Effector memory CD4-positive, alpha-beta T cell (primary cell): ENCODE measurements around the gene TFEB.

Experiments
- DNase-seq, 3 donors: peaks; one replicate each; pipeline ENCODE4 v3.0.0-alpha.2; 2020
- H3K27ac ChIP-seq: 2 replicates; pipeline ENCODE4 v1.7.0; 2013; ENCODE audit warnings: mild to moderate bottlenecking, low read length, moderate library complexity; ENCODE audit not compliant: insufficient read depth, poor library complexity, severe bottlenecking
- H3K27me3 ChIP-seq: replicated peaks from 2 replicates; pipeline ENCODE4 v1.7.0; 2013; ENCODE audit warnings: mild to moderate bottlenecking, low read length; ENCODE audit not compliant: insufficient read depth, control insufficient read depth, poor library complexity, severe bottlenecking
- H3K36me3 ChIP-seq: 2 replicates; pipeline ENCODE4 v1.7.0; 2013; ENCODE audit warnings: mild to moderate bottlenecking, low read length, moderate library complexity; ENCODE audit not compliant: control insufficient read depth, insufficient read depth
- H3K4me1 ChIP-seq: 2 replicates; pipeline ENCODE4 v1.7.0; 2013; ENCODE audit warnings: low read length, mild to moderate bottlenecking; ENCODE audit not compliant: control insufficient read depth, insufficient read depth, poor library complexity, severe bottlenecking
- H3K4me3 ChIP-seq: 2 replicates; pipeline ENCODE4 v1.7.0; 2013; ENCODE audit warnings: low read length, low read depth, mild to moderate bottlenecking; ENCODE audit not compliant: insufficient read depth, poor library complexity, severe bottlenecking
- H3K9me3 ChIP-seq: 2 replicates; pipeline ENCODE4 v1.7.0; 2013; ENCODE audit warnings: mild to moderate bottlenecking, low read length, moderate library complexity; ENCODE audit not compliant: control insufficient read depth

The TFEB gene

GRCh38 chr6:41659935-41660334 lies 75.5 kb downstream of the TFEB start:
- Histone ChIP-seq H3K27me3 (no peaks in the 10 kb centered on the region), H3K27ac (no peak overlapping the region), H3K4me1 (no peaks in the 10 kb centered on the region), H3K4me3 (no peak overlapping the region), H3K9me3 (no peaks in the 10 kb centered on the region), H3K36me3 (no peaks in the 10 kb centered on the region)
- no peak for DNase-seq

GRCh38 chr6:41658636-41659035 lies 76.8 kb downstream of the TFEB start:
- Histone ChIP-seq H3K27ac (no peak overlapping the region), H3K4me1 (no peaks in the 10 kb centered on the region), H3K9me3 (no peaks in the 10 kb centered on the region), H3K4me3 (no peak overlapping the region), H3K27me3 (no peaks in the 10 kb centered on the region), H3K36me3 (no peaks in the 10 kb centered on the region)
- no peak for DNase-seq

DNA sequence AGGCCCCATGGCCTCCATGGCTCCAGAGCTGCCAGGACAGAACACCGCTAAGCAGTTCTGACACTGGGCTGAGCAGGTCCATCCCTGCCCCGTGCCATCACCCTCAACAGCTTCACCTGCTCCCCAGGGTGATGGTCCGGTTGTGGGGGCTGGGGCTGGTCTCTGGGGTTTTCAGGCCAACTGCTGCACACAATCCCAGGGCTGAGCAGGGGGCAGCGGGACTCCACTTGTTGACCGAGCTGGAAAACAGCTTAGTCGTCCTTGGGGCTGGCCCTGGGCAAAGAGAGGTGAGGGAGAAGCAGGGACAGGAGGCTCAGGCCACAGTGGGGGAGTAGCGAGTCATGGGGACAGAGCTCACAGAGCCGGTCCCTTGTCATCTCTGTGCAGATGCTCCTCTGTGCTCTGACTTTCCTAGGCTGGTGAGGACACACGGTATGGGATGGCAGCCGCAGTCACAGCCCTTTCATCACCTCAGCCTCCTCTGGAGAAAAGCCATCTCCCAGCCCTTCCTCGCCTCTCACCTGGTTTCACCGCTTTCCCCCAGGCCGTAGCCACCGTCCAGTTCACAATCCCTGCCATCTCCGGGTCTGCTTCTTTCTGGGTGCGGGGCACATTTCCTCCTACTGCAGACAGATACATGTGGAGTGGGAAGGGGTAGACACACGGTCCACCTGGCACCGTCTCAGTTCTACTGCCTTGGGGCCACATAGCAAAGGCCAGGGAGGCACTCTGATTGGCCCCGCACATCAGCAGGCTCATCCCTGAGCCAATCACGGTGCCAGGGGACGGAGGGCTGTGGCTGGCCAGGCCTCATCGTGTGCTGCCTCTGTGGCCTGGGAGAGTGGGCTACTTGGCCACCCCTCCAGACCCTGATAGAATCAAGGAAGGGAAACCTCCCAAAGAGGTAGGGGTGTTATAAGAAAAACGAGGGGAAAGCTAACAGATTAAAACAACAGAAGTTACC lies 78.0 kb downstream of the TFEB start:
- no peak overlapping the region for H3K4me3 ChIP-seq
- no peaks in the 10 kb centered on the region for H3K27me3 ChIP-seq
- no peak overlapping the region for H3K27ac ChIP-seq
- no peaks in the 10 kb centered on the region for H3K9me3 ChIP-seq
- no peaks in the 10 kb centered on the region for H3K36me3 ChIP-seq
- H3K4me1 ChIP-seq = no peaks in the 10 kb centered on the region
- DNase-seq = no peak

GRCh38 chr6:41656002-41656691 lies 79.3 kb downstream of the TFEB start:
- Histone ChIP-seq H3K27ac (no peak overlapping the region), H3K9me3 (no peaks in the 10 kb centered on the region), H3K27me3 (no peaks in the 10 kb centered on the region), H3K4me1 (no peaks in the 10 kb centered on the region), H3K4me3 (no peak overlapping the region), H3K36me3 (no peaks in the 10 kb centered on the region)
- DNase-seq = no peak

DNA sequence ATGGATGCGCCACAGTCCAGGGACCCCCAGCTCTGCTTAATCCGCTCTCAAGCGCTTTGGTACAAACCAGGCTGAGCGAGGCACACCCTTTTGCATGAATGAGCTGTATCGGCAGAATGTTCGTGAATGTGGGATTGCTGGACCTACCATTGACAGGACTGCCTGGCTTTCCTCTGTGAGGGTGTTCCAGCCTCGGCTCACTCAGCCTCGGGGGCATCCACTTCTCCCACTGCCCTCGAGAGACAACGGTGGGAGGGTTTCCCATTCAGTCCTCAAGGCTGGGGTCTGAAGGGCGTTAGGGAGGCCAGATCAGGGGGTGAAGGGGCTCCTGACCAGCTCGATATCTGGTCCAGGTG lies 79.8 kb downstream of the TFEB start:
- no peaks in the 10 kb centered on the region for H3K9me3 ChIP-seq

GRCh38 chr6:41655176-41655575 lies 80.2 kb downstream of the TFEB start:
- Histone ChIP-seq H3K27ac (no peak overlapping the region), H3K4me3 (no peak overlapping the region), H3K4me1 (no peaks in the 10 kb centered on the region), H3K9me3 (no peaks in the 10 kb centered on the region), H3K36me3 (no peaks in the 10 kb centered on the region), H3K27me3 (no peaks in the 10 kb centered on the region)
- DNase-seq = no peak

More for the DNA sequence above, 79.8 kb downstream of the TFEB start:
- H3K27ac ChIP-seq = no peak overlapping the region
- no peaks in the 10 kb centered on the region for H3K27me3 ChIP-seq
- no peaks in the 10 kb centered on the region for H3K4me1 ChIP-seq
- no peak overlapping the region for H3K4me3 ChIP-seq
- no peak for DNase-seq
- H3K36me3 ChIP-seq = no peaks in the 10 kb centered on the region

- Histone ChIP-seq H3K27ac (no peak overlapping the region), H3K27me3 (no peaks in the 10 kb centered on the region), H3K4me3 (no peak overlapping the region), H3K4me1 (no peaks in the 10 kb centered on the region), H3K36me3 (no peaks in the 10 kb centered on the region), H3K9me3 (no peaks in the 10 kb centered on the region)
- no peak for DNase-seq
Measured at GRCh38 chr6:41654698-41655151, 80.7 kb downstream of the TFEB start.

DNA sequence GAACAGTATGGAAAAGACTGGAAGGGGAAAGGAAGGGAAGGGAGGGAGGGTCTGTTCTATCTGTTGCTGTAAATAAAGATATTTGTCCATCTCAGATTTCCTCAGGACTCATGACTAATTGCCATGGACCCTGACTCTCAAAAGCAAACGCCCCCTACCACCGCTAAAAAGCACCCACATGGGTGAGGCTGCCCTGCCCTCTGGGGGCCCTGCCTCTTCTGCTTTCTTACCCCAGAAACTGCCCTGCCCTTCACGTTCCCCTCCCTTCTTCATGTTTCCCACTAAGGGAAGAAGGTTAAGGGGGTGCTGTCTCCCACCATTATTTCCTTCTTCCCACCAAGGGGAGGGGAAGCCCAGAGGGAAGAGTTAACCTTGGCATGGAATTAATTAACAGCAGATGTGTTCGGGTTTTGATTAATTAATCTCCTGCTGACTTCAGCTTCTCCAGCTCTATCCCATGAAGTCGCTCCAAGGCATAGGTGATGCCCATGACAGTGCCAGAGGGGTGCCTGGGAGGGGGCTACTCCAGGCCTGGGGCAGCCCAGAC lies 81.2 kb downstream of the TFEB start:
- Histone ChIP-seq H3K9me3 (no peaks in the 10 kb centered on the region), H3K27me3 (no peaks in the 10 kb centered on the region), H3K27ac (no peak overlapping the region), H3K4me3 (no peak overlapping the region), H3K36me3 (no peaks in the 10 kb centered on the region), H3K4me1 (no peaks in the 10 kb centered on the region)
- no peak for DNase-seq

- Histone ChIP-seq H3K4me1 (no peaks in the 10 kb centered on the region), H3K27ac (no peak overlapping the region), H3K4me3 (no peak overlapping the region), H3K27me3 (no peaks in the 10 kb centered on the region), H3K9me3 (no peaks in the 10 kb centered on the region), H3K36me3 (no peaks in the 10 kb centered on the region)
- DNase-seq = no peak
Measured at GRCh38 chr6:41653691-41654090, 81.7 kb downstream of the TFEB start.
